Cardiac muscle cell (in vitro differentiated cells and primary cell): Measurements from ENCODE around the gene SLAMF1. TPM values are rescaled to one million over a fixed set of nuclear protein-coding genes. Genes with fewer than 3 reads are reported as not detected.
"Not testable (repeated sequence)": the region's sequence is repeated elsewhere in the genome, so short reads cannot be mapped to it uniquely, and the experiment has no call there.

Source experiments
- DNase-seq, 2 donors: peaks; one replicate each; pipeline versions ENCODE4 v3.0.0 to v3.0.0-alpha.2; 2010 to 2017; ENCODE audit warnings: low read depth in 1 of 2, low spot score in 1 of 2
- H3K27ac ChIP-seq: fragments of 200-600 bp; sonication (generic); 2 replicates; pipeline ENCODE4 v1.5.1; 2016
- H3K27me3 ChIP-seq: fragments of 200-600 bp; sonication (generic); 2 replicates; pipeline ENCODE4 v1.6.0; 2016; ENCODE audit warnings: control low read depth
- H3K36me3 ChIP-seq: fragments of 200-600 bp; sonication (generic); 2 replicates; pipeline ENCODE4 v1.5.1; 2016; ENCODE audit warnings: control low read depth
- H3K4me1 ChIP-seq: fragments of 200-600 bp; sonication (generic); 2 replicates; pipeline ENCODE4 v1.8.1; 2017; ENCODE audit warnings: low read depth, mild to moderate bottlenecking, mixed run types
- H3K4me3 ChIP-seq: fragments of 200-600 bp; sonication (generic); 2 replicates; pipeline ENCODE4 v1.5.1; 2016; ENCODE audit warnings: mild to moderate bottlenecking
- H3K9me3 ChIP-seq: fragments of 200-600 bp; sonication (generic); 2 replicates; pipeline ENCODE4 v1.5.1; 2017; ENCODE audit warnings: low read depth, mild to moderate bottlenecking, control low read depth
- polyA plus RNA-seq: library from polyadenylated mRNA; unstranded; fragments of >200 nt; fragmentation: Nextera tagmentation; extraction: Ambion mirVana; gene quantifications from 2 replicates; pipeline ENCODE4 v1.2.1, GENCODE V29; 2016
- total RNA-seq: library from RNA; depleted of rRNA; stranded (reverse); fragments of >200 nt; gene quantifications from 2 replicates; pipeline ENCODE4 v1.2.3, GENCODE V29; 2016
- TF ChIP-seq, protein P1 (sequence below): IDR thresholded peaks from 2 replicates; pipeline ENCODE4 v1.5.1; 2012; ENCODE audit warnings: low read depth, mild to moderate bottlenecking, low read length

Gene SLAMF1
- total and polyA plus RNA-seq, 2 experiments from 2014 or later, result not detected

DNA sequence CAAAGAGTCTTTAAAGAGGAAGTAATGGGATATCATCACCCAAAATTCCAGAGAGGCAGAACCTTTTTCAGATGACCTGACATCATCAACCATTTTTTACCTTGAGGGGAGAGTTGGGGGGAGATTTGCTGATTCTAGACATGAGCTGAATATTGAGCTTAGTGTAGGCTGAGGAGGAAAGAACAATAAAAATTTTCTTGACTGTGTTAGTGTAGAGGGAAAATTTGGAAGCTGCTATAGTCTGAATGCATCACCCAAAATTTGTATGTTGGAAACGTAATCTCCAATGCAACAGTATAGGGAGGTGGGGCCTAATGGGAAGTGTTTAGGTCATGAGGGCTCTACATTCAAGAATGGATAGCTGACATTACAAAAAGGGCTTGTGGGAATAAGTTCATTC is 49.8 kb downstream of the SLAMF1 start:
- Histone ChIP-seq H3K27me3 (no peaks in the 10 kb centered on the region), H3K27ac (no peak overlapping the region), H3K36me3 (no peaks in the 10 kb centered on the region), H3K4me3 (no peak overlapping the region), H3K9me3 (no peaks in the 10 kb centered on the region), H3K4me1 (no peaks in the 10 kb centered on the region)
- TF ChIP-seq, protein P1, sequence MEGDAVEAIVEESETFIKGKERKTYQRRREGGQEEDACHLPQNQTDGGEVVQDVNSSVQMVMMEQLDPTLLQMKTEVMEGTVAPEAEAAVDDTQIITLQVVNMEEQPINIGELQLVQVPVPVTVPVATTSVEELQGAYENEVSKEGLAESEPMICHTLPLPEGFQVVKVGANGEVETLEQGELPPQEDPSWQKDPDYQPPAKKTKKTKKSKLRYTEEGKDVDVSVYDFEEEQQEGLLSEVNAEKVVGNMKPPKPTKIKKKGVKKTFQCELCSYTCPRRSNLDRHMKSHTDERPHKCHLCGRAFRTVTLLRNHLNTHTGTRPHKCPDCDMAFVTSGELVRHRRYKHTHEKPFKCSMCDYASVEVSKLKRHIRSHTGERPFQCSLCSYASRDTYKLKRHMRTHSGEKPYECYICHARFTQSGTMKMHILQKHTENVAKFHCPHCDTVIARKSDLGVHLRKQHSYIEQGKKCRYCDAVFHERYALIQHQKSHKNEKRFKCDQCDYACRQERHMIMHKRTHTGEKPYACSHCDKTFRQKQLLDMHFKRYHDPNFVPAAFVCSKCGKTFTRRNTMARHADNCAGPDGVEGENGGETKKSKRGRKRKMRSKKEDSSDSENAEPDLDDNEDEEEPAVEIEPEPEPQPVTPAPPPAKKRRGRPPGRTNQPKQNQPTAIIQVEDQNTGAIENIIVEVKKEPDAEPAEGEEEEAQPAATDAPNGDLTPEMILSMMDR, result no peak
- DNase-seq, result no peak

DNA sequence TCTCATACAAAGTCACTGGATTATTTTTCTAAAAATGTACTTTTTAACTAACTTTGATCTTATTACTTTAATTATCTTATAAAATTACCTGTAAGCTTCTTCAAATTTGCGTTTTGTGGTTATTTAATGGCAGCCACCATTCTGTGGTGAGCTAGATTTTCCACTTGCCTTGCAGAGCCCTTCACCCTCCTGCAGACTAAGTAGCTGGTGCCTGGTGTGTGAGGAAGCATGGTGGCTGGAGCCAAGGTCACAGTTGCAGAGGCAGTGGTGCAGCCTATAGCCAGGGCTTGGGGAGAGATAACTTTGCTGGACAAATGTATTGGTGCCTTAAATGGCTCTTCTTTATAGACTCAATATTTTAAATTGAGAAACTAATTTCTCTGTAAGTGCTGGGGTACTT is 56.4 kb downstream of the SLAMF1 start:
- no peaks in the 10 kb centered on the region for H3K4me1 ChIP-seq
- H3K4me3 ChIP-seq, result no peak overlapping the region
- no peak overlapping the region for H3K27ac ChIP-seq
- H3K9me3 ChIP-seq, result no peaks in the 10 kb centered on the region
- H3K36me3 ChIP-seq, result no peaks in the 10 kb centered on the region
- TF ChIP-seq, protein P1, result no peak
- no peaks in the 10 kb centered on the region for H3K27me3 ChIP-seq
- DNase-seq, result no peak

DNA sequence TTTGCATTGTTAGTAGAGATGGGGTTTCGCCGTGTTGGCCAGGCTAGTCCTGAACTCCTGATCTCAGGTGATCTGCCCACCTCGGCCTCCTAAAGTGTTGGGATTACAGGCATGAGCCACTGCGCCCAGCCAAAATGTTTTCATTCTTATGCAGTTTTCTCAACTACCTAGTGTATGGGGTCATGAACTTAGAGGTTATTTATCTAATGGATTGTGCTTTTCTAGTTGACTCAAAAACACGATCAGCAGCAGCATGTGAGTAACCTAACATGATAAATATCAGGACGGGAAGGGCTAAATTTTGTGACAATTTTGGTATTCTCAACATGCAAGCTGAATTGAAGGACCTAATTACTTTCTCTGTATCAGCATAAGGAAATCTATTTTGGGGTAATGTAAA is 58.4 kb downstream of the SLAMF1 start:
- Histone ChIP-seq H3K4me1 (no peaks in the 10 kb centered on the region), H3K36me3 (no peaks in the 10 kb centered on the region), H3K27ac (no peak overlapping the region), H3K9me3 (no peaks in the 10 kb centered on the region), H3K27me3 (no peaks in the 10 kb centered on the region), H3K4me3 (no peak overlapping the region)
- no peak for DNase-seq
- TF ChIP-seq, protein P1, result no peak

DNA sequence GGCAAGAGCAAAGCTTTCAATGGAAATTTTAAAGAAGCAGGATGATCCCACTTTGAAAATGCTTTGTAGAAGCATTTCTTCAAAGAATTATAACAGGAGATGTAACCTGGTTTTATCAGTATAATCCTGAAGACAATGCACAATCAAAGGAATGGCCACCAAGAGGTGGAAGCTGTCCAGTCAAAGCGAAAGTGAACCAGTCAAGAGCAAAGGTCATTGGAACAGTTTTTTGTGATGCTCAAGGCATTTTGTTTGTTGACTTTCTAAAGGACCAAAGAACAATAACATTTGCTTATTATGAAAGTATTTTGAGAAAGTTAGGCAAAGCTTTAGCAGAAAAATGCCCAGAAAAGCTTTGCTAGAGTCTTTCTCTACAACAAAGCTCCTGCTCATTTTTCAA is 62.1 kb downstream of the SLAMF1 start:
- DNase-seq, result no peak
- TF ChIP-seq, protein P1, result no peak
- Histone ChIP-seq H3K4me3 (no peak overlapping the region), H3K9me3 (no peaks in the 10 kb centered on the region), H3K27ac (no peak overlapping the region), H3K4me1 (no peaks in the 10 kb centered on the region), H3K36me3 (no peaks in the 10 kb centered on the region), H3K27me3 (no peaks in the 10 kb centered on the region)

DNA sequence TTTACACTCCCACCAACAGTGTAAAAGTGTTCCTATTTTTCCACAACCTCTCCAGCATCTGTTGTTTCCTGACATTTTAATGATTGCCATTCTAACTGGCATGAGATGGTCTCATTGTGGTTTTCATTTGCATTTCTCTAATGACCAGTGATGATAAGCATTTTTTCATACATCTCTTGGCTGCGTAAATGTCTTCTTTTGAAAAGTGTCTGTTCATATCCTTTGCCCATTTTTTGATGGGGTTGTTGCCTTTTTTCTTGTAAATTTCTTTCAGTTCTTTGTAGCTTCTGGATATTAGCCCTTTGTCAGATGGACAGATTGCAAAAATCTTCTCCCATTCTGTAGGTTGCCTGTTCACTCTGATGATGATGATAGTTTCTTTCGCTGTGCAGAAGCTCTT is 63.9 kb downstream of the SLAMF1 start:
- not testable (repeated sequence) for H3K27me3 ChIP-seq, H3K36me3 ChIP-seq, DNase-seq, H3K4me1 ChIP-seq, H3K27ac ChIP-seq, H3K9me3 ChIP-seq, H3K4me3 ChIP-seq

DNA sequence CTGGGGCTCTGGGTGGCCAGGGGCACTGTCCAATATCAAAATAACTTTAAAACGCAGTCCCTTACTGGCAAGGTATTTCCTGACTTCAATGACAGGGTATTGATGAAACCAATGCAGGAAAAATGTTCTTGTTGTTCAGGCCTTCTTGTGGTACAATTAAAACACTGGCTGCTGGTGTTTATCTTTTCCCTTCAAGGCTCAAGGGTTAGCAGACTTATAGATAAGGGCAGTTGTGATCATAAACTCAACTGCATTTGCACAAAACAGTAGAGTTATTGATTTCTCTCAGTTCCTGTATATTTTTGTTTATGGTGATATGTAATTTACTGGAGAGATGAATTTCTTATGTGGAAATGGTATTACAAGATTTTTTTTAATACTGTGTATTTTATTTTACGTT is 64.9 kb downstream of the SLAMF1 start:
- Histone ChIP-seq H3K27me3 (no peaks in the 10 kb centered on the region), H3K4me3 (no peak overlapping the region), H3K9me3 (no peaks in the 10 kb centered on the region), H3K4me1 (no peaks in the 10 kb centered on the region), H3K27ac (no peak overlapping the region), H3K36me3 (no peaks in the 10 kb centered on the region)
- no peak for DNase-seq
- TF ChIP-seq, protein P1, result no peak
